ENCODE results near the gene GSE1. TPM values are rescaled to one million over a fixed set of nuclear protein-coding genes. Genes with fewer than 3 reads are reported as not detected.

Gene GSE1
- total and polyA plus RNA-seq, 9 of the 15 experiments (the other 6 are each of a cell fraction or from before 2014, with no cell fraction given) = 12.2 to 244 (median 57.9) TPM

DNA sequence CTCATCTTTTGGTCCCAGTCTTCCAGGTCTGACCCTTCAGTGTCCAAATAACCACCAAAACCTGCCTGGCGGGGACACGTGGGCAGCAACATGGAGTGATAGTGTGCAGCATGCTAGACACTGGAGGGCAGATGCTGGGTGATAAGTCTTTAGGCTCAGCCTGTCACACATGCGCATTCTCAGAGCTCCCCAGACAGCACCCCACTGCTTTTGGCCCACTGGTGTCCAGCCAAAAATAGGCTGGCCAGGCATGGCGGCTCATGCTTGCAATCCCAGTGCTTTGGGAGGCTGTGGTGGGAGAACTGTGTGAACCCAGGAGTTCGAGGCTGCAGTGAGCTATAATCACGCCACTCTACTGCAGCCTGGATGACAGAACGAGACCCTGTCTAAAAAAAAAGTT, 63.3 kb downstream of the GSE1 start (continued):
- TF ChIP-seq, protein P1, sequence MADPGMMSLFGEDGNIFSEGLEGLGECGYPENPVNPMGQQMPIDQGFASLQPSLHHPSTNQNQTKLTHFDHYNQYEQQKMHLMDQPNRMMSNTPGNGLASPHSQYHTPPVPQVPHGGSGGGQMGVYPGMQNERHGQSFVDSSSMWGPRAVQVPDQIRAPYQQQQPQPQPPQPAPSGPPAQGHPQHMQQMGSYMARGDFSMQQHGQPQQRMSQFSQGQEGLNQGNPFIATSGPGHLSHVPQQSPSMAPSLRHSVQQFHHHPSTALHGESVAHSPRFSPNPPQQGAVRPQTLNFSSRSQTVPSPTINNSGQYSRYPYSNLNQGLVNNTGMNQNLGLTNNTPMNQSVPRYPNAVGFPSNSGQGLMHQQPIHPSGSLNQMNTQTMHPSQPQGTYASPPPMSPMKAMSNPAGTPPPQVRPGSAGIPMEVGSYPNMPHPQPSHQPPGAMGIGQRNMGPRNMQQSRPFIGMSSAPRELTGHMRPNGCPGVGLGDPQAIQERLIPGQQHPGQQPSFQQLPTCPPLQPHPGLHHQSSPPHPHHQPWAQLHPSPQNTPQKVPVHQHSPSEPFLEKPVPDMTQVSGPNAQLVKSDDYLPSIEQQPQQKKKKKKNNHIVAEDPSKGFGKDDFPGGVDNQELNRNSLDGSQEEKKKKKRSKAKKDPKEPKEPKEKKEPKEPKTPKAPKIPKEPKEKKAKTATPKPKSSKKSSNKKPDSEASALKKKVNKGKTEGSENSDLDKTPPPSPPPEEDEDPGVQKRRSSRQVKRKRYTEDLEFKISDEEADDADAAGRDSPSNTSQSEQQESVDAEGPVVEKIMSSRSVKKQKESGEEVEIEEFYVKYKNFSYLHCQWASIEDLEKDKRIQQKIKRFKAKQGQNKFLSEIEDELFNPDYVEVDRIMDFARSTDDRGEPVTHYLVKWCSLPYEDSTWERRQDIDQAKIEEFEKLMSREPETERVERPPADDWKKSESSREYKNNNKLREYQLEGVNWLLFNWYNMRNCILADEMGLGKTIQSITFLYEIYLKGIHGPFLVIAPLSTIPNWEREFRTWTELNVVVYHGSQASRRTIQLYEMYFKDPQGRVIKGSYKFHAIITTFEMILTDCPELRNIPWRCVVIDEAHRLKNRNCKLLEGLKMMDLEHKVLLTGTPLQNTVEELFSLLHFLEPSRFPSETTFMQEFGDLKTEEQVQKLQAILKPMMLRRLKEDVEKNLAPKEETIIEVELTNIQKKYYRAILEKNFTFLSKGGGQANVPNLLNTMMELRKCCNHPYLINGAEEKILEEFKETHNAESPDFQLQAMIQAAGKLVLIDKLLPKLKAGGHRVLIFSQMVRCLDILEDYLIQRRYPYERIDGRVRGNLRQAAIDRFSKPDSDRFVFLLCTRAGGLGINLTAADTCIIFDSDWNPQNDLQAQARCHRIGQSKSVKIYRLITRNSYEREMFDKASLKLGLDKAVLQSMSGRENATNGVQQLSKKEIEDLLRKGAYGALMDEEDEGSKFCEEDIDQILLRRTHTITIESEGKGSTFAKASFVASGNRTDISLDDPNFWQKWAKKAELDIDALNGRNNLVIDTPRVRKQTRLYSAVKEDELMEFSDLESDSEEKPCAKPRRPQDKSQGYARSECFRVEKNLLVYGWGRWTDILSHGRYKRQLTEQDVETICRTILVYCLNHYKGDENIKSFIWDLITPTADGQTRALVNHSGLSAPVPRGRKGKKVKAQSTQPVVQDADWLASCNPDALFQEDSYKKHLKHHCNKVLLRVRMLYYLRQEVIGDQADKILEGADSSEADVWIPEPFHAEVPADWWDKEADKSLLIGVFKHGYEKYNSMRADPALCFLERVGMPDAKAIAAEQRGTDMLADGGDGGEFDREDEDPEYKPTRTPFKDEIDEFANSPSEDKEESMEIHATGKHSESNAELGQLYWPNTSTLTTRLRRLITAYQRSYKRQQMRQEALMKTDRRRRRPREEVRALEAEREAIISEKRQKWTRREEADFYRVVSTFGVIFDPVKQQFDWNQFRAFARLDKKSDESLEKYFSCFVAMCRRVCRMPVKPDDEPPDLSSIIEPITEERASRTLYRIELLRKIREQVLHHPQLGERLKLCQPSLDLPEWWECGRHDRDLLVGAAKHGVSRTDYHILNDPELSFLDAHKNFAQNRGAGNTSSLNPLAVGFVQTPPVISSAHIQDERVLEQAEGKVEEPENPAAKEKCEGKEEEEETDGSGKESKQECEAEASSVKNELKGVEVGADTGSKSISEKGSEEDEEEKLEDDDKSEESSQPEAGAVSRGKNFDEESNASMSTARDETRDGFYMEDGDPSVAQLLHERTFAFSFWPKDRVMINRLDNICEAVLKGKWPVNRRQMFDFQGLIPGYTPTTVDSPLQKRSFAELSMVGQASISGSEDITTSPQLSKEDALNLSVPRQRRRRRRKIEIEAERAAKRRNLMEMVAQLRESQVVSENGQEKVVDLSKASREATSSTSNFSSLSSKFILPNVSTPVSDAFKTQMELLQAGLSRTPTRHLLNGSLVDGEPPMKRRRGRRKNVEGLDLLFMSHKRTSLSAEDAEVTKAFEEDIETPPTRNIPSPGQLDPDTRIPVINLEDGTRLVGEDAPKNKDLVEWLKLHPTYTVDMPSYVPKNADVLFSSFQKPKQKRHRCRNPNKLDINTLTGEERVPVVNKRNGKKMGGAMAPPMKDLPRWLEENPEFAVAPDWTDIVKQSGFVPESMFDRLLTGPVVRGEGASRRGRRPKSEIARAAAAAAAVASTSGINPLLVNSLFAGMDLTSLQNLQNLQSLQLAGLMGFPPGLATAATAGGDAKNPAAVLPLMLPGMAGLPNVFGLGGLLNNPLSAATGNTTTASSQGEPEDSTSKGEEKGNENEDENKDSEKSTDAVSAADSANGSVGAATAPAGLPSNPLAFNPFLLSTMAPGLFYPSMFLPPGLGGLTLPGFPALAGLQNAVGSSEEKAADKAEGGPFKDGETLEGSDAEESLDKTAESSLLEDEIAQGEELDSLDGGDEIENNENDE (IDR thresholded peaks at IDR 0.05; ENCODE audit: low read depth, low read length) = peak; percentile 60
- TF ChIP-seq POLR2G (IDR thresholded peaks at IDR 0.05; ENCODE audit: low read depth, low read length) (peak; percentile 76), FOS (IDR thresholded peaks at IDR 0.05; ENCODE audit: extremely low read depth, insufficient read length) (no peak), SNRNP70 (optimal IDR thresholded peaks at IDR 0.05; ENCODE audit: low read depth, low read length) (peak; percentile 54), KLF10 (CRISPR knock-in tag; IDR thresholded peaks at IDR 0.05) (peak; percentile 77; the same call in 1 of the 2 replicates), POLR2B (IDR thresholded peaks at IDR 0.05; ENCODE audit: low read depth, partially characterized antibody) (peak; percentile 50), FOXK1 (CRISPR knock-in tag; IDR thresholded peaks at IDR 0.05; ENCODE audit: borderline replicate concordance) (no peak), POLR2AphosphoS5 (IDR thresholded peaks at IDR 0.05; ENCODE audit: control insufficient read depth, insufficient read depth, low read depth, low read length) (peak; percentile 55; the same call in 1 of the 2 replicates), HDAC6 (IDR thresholded peaks at IDR 0.05; ENCODE audit: low read depth, low read length) (0 out of 2 replicates have a peak, but pooled peaks have one; percentile 32), NR3C1 (CRISPR knock-in tag; IDR thresholded peaks at IDR 0.05) (no peak), ZNF717 (CRISPR knock-in tag; IDR thresholded peaks at IDR 0.05) (0 out of 2 replicates have a peak, but pooled peaks have one; percentile 61)
- TF ChIP-seq, protein P2, sequence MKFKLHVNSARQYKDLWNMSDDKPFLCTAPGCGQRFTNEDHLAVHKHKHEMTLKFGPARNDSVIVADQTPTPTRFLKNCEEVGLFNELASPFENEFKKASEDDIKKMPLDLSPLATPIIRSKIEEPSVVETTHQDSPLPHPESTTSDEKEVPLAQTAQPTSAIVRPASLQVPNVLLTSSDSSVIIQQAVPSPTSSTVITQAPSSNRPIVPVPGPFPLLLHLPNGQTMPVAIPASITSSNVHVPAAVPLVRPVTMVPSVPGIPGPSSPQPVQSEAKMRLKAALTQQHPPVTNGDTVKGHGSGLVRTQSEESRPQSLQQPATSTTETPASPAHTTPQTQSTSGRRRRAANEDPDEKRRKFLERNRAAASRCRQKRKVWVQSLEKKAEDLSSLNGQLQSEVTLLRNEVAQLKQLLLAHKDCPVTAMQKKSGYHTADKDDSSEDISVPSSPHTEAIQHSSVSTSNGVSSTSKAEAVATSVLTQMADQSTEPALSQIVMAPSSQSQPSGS (CRISPR knock-in tag; IDR thresholded peaks at IDR 0.05) = no peak
- TF ChIP-seq, protein P3, sequence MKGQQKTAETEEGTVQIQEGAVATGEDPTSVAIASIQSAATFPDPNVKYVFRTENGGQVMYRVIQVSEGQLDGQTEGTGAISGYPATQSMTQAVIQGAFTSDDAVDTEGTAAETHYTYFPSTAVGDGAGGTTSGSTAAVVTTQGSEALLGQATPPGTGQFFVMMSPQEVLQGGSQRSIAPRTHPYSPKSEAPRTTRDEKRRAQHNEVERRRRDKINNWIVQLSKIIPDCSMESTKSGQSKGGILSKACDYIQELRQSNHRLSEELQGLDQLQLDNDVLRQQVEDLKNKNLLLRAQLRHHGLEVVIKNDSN (CRISPR knock-in tag; IDR thresholded peaks at IDR 0.05) = 0 out of 2 replicates have a peak, but pooled peaks have one; percentile 19
